Pancreas (tissue), 10 donors: ENCODE results near the gene ATRN. TPM values are rescaled to one million over a fixed set of nuclear protein-coding genes. Genes with fewer than 3 reads are reported as not detected.

ENCODE experiments used
- ATAC-seq, 4 donors: fragments of 200-7000 bp; cut with Tn5 transposase; one replicate each; pipeline versions ENCODE4 v1.8.0 to v1.9.1; 2020; ENCODE audit warnings: mild to moderate bottlenecking in 4 of 4, moderate library complexity in 4 of 4
- DNase-seq, 6 donors: peaks; one replicate each; pipeline ENCODE4 v3.0.0-alpha.2; 2020
- FAIRE-seq: peaks from 2 replicates; lab custom pipeline; 2012; peaks lifted over from hg19 to GRCh38; lab: Jason Lieb, UNC
- H3K27ac ChIP-seq, 4 donors: fragments of 200-600 bp; sonication (generic); 1 replicate in 3 of 4; 2 replicates in 1 of 4; pipeline versions ENCODE4 v1.5.0 to v1.8.0; 2020
- H3K27me3 ChIP-seq, 4 donors: fragments of 200-600 bp; one replicate each; pipeline ENCODE4 v1.8.0; 2021
- H3K36me3 ChIP-seq, 3 donors: fragments of 200-600 bp; sonication (generic) in 1 of 3; one replicate each; pipeline versions ENCODE4 v1.5.0 to v1.8.0; 2020 to 2021
- H3K4me1 ChIP-seq, 3 donors: fragments of 200-600 bp; one replicate each; pipeline ENCODE4 v1.8.0; 2021
- H3K4me3 ChIP-seq, 4 donors: fragments of 200-600 bp; sonication (generic) in 2 of 4; one replicate each; pipeline versions ENCODE4 v1.5.0 to v1.8.0; 2020 to 2021
- H3K9me3 ChIP-seq, 4 donors: fragments of 200-600 bp; one replicate each; pipeline ENCODE4 v1.8.0; 2021
- WGBS, 2 donors: extraction: QIAGEN DNeasy Blood & Tissue Kit; methylation state at CpG; one replicate each; pipeline ENCODE4 v1.1.7; 2013; 5-methylcytosine and 5-hydroxymethylcytosine counted together
- intact Hi-C, 3 donors: fragments of 100-400 bp; cut with DNase I; formaldehyde crosslinking; loops; one replicate each; pipeline versions ENCODE4 v1.11.1 to v1.14.2; 2022
- polyA plus RNA-seq, 2 donors: library from polyadenylated mRNA; stranded (reverse); fragments of 200-250 nt; gene quantifications; one replicate each; pipeline ENCODE4 v1.2.3, GENCODE V29; 2013
- total RNA-seq, 6 donors: library from RNA; stranded (reverse); fragmentation: NEBNext Ultra II Directional in 4 of 6; extraction: Animal tissue kit (Norgen Biotek cat#: 25700) in 4 of 6; gene quantifications; one replicate each; pipeline versions ENCODE4 v1.2.1 to v1.2.4, GENCODE V29; 2021 to 2023
- TF ChIP-seq, protein P1 (sequence below), 4 donors: fragments of 200-600 bp; sonication (generic) in 3 of 4; IDR thresholded peaks; one replicate each; pipeline versions ENCODE4 v1.5.0 to v1.8.0; 2021; ENCODE audit warnings: antibody characterized with exemption in 4 of 4
- donor health status: healthy with polysubstance abuse.
- donor health status: DM: no; HTN: no; CAD: no; lungs with moderate emphysema.
- donor health status: DM: no; HTN: no; CAD: no.
- donor health status: control.
- donor health status: control.
- donor health status: Bipolar disorder and iron deficiency.
- donor health status: DM: yes; HTN: yes; CAD: no.
- donor health status: DM: no; HTN: no; CAD: no.
- donor health status: DM: no; HTN: no; CAD: no.
- donor health status: DM: yes; HTN: yes; CAD: no.

ATRN gene
- total and polyA plus RNA-seq, 8 donors, result 3.6 to 30.4 (median 20.6) TPM

DNA sequence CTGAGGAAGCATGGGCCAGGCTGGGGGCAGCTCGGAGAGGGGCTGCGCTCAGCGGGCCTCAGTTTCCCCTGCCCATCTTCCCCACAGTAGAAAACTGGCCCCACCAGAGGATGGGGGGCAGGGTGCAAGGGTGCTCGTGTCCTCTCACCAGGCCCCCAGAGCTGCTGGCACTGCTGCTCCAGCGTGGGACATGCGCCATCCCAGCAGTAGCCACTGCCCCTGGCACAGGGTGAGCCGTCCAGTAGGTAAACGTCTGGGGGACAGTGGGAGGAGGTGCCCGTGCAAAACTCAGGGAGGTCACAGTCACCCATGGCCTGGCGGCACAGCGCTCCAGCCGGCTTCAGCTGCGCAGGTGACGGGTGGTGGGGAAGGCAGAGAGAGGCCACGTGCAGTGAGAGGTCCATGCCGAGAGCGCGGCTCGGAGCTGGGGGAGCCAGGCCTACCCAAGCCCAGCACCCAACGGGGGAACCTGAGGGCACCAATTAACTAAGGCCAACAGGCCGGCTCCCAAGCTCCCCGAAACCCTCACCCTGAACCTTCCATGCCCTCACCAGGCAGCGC, 201.2 kb downstream of the ATRN start:
- intact Hi-C loops, result loop anchor here in 1 of 3 donors (10.0 kb wide), 2 partner anchors 183 to 413 kb away; no protein-coding TSS in a partner anchor
- ATAC-seq (no peak), DNase-seq (no peak), FAIRE-seq (no peak)
- no peaks in the 10 kb centered on the region for H3K36me3 ChIP-seq
- H3K27ac ChIP-seq, result no peak overlapping the region
- no peaks in the 10 kb centered on the region for H3K4me1 ChIP-seq
- H3K4me3 ChIP-seq, result peak overlapping the region in 1 of 4 donors; percentile 36
- no peaks in the 10 kb centered on the region for H3K9me3 ChIP-seq
- WGBS, 2 donors, result 26 to 30% methylated on average over 23 of the region's 23 CpGs
- TF ChIP-seq, protein P1, sequence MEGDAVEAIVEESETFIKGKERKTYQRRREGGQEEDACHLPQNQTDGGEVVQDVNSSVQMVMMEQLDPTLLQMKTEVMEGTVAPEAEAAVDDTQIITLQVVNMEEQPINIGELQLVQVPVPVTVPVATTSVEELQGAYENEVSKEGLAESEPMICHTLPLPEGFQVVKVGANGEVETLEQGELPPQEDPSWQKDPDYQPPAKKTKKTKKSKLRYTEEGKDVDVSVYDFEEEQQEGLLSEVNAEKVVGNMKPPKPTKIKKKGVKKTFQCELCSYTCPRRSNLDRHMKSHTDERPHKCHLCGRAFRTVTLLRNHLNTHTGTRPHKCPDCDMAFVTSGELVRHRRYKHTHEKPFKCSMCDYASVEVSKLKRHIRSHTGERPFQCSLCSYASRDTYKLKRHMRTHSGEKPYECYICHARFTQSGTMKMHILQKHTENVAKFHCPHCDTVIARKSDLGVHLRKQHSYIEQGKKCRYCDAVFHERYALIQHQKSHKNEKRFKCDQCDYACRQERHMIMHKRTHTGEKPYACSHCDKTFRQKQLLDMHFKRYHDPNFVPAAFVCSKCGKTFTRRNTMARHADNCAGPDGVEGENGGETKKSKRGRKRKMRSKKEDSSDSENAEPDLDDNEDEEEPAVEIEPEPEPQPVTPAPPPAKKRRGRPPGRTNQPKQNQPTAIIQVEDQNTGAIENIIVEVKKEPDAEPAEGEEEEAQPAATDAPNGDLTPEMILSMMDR (IDR thresholded peaks at IDR 0.05), result no peak
- H3K27me3 ChIP-seq, result peaks cover 0 to 27% (median 8%) of the 10 kb centered on the region in 4 donors

DNA sequence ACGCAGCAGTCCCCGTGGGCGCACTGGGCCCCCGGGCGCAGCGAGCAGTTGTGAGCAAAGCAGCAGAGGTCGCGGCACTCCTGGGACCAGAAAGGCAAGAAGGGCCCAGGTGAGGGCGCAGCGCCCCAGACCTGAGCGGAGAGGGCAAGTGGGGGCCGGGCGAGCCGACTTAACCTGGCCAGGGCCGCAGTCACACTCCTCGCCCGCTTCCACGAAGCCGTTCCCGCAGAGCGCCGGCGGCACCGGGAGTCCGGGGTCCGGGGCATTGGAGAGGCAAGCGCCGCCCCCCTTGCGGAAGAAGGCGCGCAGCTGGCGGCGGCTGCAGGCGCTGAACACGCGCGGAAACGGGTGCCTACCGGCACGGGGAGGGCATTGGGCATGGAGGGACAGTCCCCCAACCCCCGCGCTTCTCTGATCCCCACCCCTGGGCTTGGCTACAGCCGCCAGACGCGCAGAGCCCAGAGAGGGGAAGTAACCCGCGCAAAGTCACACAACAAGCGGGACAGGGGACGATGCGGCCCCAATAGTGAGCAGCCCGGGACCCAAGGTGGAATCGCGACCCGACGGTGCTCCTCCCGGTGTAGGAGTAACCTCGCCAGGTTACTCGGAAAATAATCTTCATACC, 201.8 kb downstream of the ATRN start:
- 7 to 14% methylated on average over 56 to 58 of the region's 58 CpGs for WGBS, 2 donors
- Histone ChIP-seq H3K4me1 (no peaks in the 10 kb centered on the region), H3K27ac (no peak overlapping the region), H3K4me3 (peak overlapping the region in 1 of 4 donors; percentile 36), H3K9me3 (no peaks in the 10 kb centered on the region), H3K27me3 (peaks cover 0 to 27% (median 8%) of the 10 kb centered on the region in 4 donors), H3K36me3 (no peaks in the 10 kb centered on the region)
- DNase-seq, result no peak
- intact Hi-C loops, result loop anchor here in 1 of 3 donors (10.0 kb wide), 2 partner anchors 182 to 412 kb away; no protein-coding TSS in a partner anchor
- TF ChIP-seq, protein P1 (IDR thresholded peaks at IDR 0.05), result no peak
- no peak for FAIRE-seq
- peak in 1 of 4 donors; percentile 9 for ATAC-seq

DNA sequence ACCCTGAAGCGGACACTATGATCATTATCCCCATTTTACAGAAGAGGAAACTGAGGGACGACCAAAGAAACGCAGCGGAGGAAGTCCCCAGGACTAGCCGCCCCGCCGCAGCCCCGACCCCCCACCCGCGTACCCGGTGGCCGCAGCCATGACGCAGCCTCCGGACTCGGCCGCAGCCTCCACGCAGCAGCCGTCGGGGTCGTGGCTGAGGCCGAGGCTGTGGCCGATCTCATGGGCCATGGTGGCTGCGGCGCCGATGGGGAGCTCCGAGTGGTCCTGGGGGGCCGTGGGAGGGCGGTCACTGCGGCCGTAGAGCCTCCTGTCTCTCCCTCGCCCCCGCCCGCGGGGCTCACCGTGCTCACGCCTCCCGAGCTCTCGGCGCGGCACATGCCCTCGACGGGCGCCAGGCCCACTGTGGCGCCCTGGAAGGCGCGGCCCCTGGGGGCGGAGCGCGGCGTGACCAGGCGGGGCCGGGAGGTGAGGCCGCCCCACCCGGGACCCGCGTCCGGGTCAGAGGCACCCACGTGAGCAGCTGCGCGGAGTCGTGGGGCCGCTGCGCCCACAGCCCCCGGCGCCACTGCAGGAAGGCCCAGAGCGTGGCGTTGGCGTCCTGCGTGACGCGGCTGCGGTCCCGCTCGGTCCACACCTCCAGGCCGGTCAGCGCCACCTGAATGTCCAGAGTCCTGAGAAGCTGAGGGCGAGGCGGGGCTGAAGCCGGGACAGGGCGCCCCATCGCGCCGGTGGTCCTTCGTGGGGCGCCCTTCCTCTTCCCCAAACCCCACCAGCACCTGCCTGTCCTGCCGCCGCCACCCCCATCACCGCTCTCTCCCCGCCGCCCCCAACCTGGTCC, 202.6 kb downstream of the ATRN start:
- 35 to 37% methylated on average over 61 to 90 of the region's 90 CpGs for WGBS, 2 donors
- Histone ChIP-seq H3K27ac (no peak overlapping the region), H3K4me3 (no peak overlapping the region), H3K36me3 (no peaks in the 10 kb centered on the region), H3K4me1 (no peaks in the 10 kb centered on the region), H3K9me3 (no peaks in the 10 kb centered on the region), H3K27me3 (peaks cover 0 to 27% (median 8%) of the 10 kb centered on the region in 4 donors)
- no peak for FAIRE-seq
- ATAC-seq, result no peak
- intact Hi-C loops, result loop anchor here in 1 of 3 donors (10.0 kb wide), 2 partner anchors 181 to 411 kb away; no protein-coding TSS in a partner anchor
- DNase-seq, result no peak
- TF ChIP-seq, protein P1 (IDR thresholded peaks at IDR 0.05), result no peak

DNA sequence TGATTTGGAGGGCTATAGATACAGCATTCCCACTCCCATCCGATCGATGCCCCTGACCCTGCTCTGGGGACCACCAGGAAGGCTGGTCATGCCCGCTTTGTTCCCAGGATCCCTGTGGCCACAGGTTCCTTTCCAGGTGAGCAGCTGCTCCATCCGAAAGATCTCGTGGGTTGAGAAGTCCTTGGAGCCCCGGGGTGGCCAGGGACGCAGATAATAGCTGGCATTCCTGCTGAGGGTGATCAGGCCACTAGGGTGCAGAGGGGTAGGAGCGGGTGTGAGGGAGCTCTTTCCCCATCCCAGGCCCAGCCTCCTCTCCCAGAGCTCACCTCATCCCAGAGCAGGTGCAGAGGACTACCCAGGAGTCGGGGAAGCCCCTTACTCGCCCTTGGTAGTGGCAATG, 203.6 kb downstream of the ATRN start:
- Histone ChIP-seq H3K27me3 (peaks cover 0 to 27% (median 8%) of the 10 kb centered on the region in 4 donors), H3K27ac (no peak overlapping the region), H3K9me3 (no peaks in the 10 kb centered on the region), H3K4me3 (no peak overlapping the region), H3K4me1 (no peaks in the 10 kb centered on the region), H3K36me3 (no peaks in the 10 kb centered on the region)
- TF ChIP-seq, protein P1 (IDR thresholded peaks at IDR 0.05), result no peak
- intact Hi-C loops, result loop anchor here in 1 of 3 donors (10.0 kb wide), 2 partner anchors 180 to 410 kb away; no protein-coding TSS in a partner anchor
- WGBS, 2 donors, result 34 to 40% methylated on average over 10 of the region's 10 CpGs
- DNase-seq (no peak), FAIRE-seq (no peak), ATAC-seq (no peak)
